NCI-H1092 treated with DMSO at 0.1 percent for 48 hours (cell line): Measurements from ENCODE around the gene RFX2.
"Not testable (repeated sequence)": the region's sequence is repeated elsewhere in the genome, so short reads cannot be mapped to it uniquely, and the experiment has no call there.

ENCODE experiments used
- DNase-seq: peaks from one replicate; lab custom pipeline; 2025; lab: John Stamatoyannopoulos, UW

RFX2 gene

DNA sequence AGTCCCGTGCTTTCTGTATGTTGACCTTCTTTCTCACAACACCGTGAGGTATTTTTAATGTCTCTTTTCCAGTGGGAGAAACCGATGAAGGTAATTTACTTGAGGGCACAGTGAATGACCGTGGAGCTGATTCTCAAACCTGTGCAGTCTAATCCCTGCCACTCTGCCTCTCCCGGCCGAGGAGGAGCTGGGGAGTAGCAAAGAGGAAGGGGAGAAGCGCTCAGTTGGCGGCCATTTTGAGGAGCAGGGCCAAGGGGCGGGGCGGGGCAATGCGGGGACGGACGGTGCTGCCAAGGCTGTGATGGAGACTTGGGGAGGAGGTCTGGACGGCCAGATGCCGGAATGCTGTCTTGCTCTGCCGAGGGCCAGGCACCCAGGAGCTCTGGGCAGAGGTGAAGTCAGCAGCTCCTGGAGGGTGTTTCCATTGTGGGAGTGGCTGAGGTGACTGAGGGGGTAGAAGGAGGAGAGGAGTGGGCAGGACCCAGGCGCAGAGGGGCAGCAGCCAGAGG is 120.0 kb downstream of the RFX2 start:
- no peak for DNase-seq

- no peak for DNase-seq
These were observed 120.8 kb downstream of the RFX2 start for GRCh38 chr19:5989388-5990074.

- no peak for DNase-seq
These were observed 121.5 kb downstream of the RFX2 start for GRCh38 chr19:5988517-5989387.

GRCh38 chr19:5987077-5987818 is 123.1 kb downstream of the RFX2 start:
- DNase-seq, result peak; percentile 76

GRCh38 chr19:5985837-5986236 is 124.5 kb downstream of the RFX2 start:
- not testable (repeated sequence) for DNase-seq

DNA sequence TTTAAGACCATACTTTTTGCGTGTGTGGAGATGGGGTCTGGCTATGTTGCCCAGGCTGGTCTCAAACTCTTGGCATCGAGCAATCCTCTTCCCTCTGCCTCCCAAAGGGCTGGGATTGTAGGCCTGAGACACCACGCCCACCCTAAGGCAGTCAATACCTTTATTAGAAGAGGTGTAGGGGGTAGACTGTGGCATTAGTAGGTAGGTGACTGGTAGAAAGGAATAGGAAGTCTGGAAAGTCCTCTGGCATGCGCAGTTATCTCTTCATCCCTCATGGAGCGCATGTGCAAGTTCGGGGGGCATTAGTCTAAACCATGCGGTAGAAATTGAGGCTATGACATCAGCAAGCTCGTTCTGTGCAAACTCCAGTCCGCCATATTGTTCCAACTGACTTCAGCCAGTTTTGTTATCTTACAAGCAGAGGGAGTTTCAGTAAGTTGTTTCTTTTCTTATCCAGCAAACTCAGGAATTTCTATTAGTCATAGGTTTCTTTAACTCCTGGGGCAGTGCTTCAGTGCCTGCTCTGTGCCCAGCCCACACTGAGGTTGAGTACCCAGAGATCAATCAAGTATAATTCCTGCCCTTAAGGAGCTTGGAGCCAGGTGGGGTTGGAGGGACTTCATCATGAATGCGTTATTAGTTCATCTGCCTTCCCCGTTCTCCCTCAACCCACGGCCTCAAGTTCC is 125.1 kb downstream of the RFX2 start:
- DNase-seq, result no peak

- no peak for DNase-seq
These were observed 125.7 kb downstream of the RFX2 start for GRCh38 chr19:5984600-5984999.

DNA sequence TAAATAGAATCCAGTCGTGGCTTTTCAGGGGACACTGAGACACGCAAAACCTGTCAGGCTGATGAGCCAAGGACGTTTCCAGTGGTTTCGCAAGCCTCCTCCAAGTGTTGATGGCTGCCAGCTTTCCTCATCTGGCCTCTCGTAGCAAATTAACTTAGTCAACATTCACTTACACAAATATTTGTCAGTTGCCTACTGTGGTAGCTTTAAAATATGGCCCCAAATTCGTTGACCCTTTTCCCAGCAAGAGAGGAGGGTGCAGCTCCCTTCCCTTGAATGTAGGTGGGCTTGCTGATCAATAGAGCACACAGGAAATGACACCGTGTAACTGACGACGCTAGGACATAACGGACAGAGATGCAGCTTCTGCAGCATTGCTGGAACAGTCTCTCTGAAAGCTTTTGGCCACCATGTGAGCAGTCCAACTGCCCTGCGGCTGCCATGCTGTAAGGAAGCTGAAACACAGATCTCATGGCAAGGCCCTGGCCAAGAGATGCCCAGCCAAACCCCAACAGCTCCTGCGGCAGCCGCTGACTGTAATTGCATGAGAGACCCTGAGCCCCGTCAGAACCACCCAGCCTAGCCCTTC is 126.8 kb downstream of the RFX2 start:
- no peak for DNase-seq

GRCh38 chr19:5978606-5979552 is 131.4 kb downstream of the RFX2 start:
- no peak for DNase-seq

GRCh38 chr19:5977785-5978605 is 132.3 kb downstream of the RFX2 start, which contains the start of gene RANBP3:
TSS of gene RANBP3 (minus strand) at chr19:5978140. CDS start at chr19:5978082, 58 bp downstream.
- DNase-seq, result peak; percentile 99

DNA sequence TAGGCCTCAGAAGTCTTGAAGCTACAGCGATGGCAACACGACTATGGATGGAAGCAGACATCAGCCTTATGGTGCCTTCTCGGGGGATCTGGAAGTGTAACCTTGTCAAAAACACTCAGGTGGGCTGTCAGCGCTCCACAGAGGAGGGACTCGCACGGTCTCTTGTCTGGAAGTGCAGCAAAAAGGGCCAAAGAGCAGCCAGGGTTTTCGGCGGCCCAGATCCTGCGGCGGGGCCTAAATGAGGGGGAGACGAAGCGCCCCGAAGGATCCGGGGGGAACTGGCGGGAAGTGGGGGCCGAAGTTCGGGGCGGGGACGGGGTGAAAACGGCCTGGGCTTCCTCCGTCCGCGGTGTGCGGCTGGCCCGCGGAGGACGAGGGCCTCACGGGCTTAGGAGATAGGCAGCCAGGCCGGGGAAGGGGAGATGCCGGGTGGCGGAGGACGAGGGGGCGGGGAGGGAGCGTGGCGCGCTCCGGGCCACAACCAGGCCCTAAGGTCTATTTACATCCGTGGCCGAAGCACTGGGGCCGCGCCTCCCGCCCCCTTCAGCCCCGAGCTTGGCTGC is 133.0 kb downstream of the RFX2 start:
- no peak for DNase-seq

DNA sequence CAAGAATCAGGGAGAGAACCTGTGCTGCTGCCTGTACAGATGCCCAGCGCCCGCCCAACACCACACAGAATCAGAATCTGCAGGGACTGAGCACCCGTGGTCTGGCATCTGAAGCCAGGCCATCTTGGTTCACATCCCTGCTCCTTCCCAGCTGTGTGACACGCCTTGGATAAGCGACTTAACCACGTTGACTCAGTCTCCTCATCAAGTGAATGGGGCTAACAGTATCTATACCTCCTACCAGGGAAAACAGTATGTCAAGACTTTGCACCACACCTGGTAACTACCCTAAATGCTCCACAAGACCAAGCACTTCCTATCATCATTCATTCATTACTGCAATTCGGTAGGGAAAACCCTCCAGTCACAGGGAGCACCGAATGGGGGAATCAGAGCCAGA is 133.5 kb downstream of the RFX2 start:
- DNase-seq, result no peak

DNA sequence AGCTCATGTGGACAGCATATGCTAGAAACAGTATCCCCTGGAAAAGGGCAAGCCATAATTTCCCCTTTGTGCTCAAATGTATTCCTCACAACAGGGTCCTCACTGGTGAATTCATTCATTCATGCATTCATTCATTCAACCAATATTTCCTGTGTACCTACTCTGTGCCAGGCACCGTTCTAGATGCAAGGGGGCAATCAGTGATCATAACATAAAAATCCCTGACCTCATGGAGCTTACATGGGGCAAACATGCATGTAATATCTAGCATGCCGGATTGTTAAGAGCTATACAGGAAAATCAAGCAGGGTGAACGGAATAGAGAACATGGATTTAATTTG is 134.9 kb downstream of the RFX2 start:
- DNase-seq, result no peak

GRCh38 chr19:5974721-5975387 is 135.4 kb downstream of the RFX2 start:
- DNase-seq, result no peak

DNA sequence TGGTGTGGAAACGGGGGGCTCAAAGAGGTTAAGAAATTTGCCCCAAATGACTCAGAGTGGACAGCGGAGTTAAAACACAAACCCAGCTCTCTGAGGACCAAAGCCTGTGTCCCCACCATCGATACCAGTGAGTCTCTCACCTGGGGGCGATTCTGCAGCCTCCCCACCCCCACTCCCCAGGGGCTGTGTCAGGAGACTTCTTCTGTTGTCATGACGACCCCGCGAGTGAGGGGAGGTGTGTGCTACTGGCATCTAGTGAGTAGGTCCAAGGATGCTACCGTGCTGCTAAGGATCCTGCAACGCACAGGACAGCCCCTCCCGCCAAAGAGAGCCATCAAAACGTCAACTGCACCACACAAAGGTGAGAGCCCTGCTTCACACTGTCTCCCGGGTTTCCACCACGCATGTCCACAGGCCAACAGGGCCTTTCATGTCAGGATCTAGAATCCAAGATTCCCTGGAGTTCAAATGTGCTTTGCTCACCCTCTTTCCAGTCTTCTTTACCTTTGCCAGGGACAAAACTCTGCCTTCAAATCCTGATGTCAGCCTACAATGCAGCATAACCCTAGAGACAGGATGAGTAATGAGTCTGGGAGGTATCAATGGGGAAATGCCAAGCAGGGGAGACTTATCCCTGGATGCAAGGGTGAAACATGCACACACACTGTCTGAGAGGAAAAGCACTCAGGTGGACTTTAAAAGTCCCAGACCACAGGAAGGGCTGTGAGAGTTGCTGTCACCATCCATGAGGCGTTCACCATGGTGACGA is 136.2 kb downstream of the RFX2 start:
- DNase-seq, result no peak

DNA sequence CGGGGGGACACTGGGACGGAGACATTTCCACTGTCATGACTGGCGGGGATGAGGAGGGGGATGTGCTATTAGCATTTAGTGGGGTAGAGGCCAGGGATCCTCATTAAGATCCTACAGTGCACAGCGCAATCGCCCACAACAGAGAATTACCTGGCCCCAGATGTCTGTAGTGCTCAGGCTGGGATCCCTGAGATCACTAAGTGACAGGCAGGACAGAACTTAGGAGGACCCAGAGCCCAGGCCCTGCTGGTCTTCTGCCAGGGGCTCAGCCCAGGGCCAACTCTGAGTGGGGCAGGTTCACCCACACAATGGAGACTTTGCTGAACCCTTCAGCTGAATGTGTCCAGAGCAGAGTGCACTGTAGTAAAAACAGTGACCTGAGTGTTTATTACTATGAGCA is 136.9 kb downstream of the RFX2 start:
- no peak for DNase-seq

- DNase-seq, result no peak
These were observed 138.0 kb downstream of the RFX2 start for GRCh38 chr19:5972355-5972731.
